CD14-positive monocyte (primary cell): Measurements from ENCODE around the gene MICOS13. TPM values are rescaled to one million over a fixed set of nuclear protein-coding genes. Genes with fewer than 3 reads are reported as not detected.
A peak's percentile ranks its signal among the peaks of the same experiment; 100 is the strongest.

Experiments used
- DNase-seq, 3 donors: peaks; one replicate each; pipeline ENCODE4 v3.0.0-alpha.2; 2011 to 2022
- H2AFZ ChIP-seq: 2 replicates; pipeline ENCODE4 v1.6.0; 2012; ENCODE audit warnings: mild to moderate bottlenecking, low read depth, low read length, inconsistent platforms; ENCODE audit not compliant: insufficient read depth, poor library complexity, severe bottlenecking
- H3K27ac ChIP-seq, 2 donors: 1 replicate in 1 of 2; 2 replicates in 1 of 2; pipeline ENCODE4 v1.5.1; 2012 to 2013; ENCODE audit warnings: low read length in 2 of 2, control low read depth in 1 of 2, inconsistent platforms in 1 of 2, low read depth in 1 of 2, mild to moderate bottlenecking in 1 of 2
- H3K27me3 ChIP-seq, 2 donors: one replicate each; pipeline versions ENCODE4 v1.6.0 to v1.6.1; 2011 to 2013; ENCODE audit warnings: low read length in 2 of 2; ENCODE audit not compliant: control insufficient read depth in 2 of 2, insufficient read depth in 2 of 2
- H3K36me3 ChIP-seq, 2 donors: replicated peaks in 1 of 2; 1 replicate in 1 of 2; 2 replicates in 1 of 2; pipeline versions ENCODE4 v1.5.1 to v1.6.1; 2012 to 2013; ENCODE audit warnings: low read length in 2 of 2, control low read depth in 1 of 2, inconsistent platforms in 1 of 2, mild to moderate bottlenecking in 1 of 2; ENCODE audit not compliant: insufficient read depth in 2 of 2, control insufficient read depth in 1 of 2
- H3K4me1 ChIP-seq, 2 donors: 1 replicate in 1 of 2; 2 replicates in 1 of 2; pipeline versions ENCODE4 v1.5.1 to v1.6.1; 2012 to 2013; ENCODE audit warnings: low read length in 2 of 2, control low read depth in 1 of 2, inconsistent platforms in 1 of 2, mild to moderate bottlenecking in 1 of 2, moderate library complexity in 1 of 2; ENCODE audit not compliant: insufficient read depth in 2 of 2, control insufficient read depth in 1 of 2
- H3K4me2 ChIP-seq: replicated peaks from 2 replicates; pipeline ENCODE3; 2012; ENCODE audit warnings: low read length, moderate library complexity, mild to moderate bottlenecking; ENCODE audit not compliant: poor library complexity, severe bottlenecking; ENCODE audit errors: extremely low read depth
- H3K4me3 ChIP-seq, 3 experiments: fragments of 200-600 bp in 1 of 3; sonication (generic) in 1 of 3; replicated peaks in 1 of 3; 1 replicate in 2 of 3; 2 replicates in 1 of 3; pipeline ENCODE4 v1.5.1; 2011 to 2013; ENCODE audit warnings: low read length in 3 of 3, mild to moderate bottlenecking in 3 of 3, control low read depth in 2 of 3, low read depth in 2 of 3, inconsistent platforms in 1 of 3, moderate library complexity in 1 of 3
- H3K79me2 ChIP-seq: 2 replicates; pipeline ENCODE4 v1.6.0; 2012; ENCODE audit warnings: mild to moderate bottlenecking, control low read depth, inconsistent platforms, low read length, moderate library complexity; ENCODE audit not compliant: insufficient read depth
- H3K9ac ChIP-seq: 2 replicates; pipeline ENCODE4 v1.6.0; 2017; ENCODE audit warnings: low read length, mild to moderate bottlenecking; ENCODE audit not compliant: insufficient read depth, poor library complexity, severe bottlenecking
- H3K9me3 ChIP-seq, 2 donors: replicated peaks in 1 of 2; 1 replicate in 1 of 2; 2 replicates in 1 of 2; pipeline versions ENCODE4 v1.5.1 to v1.6.1; 2012 to 2013; ENCODE audit warnings: low read length in 2 of 2, control low read depth in 1 of 2; ENCODE audit not compliant: control insufficient read depth in 1 of 2, insufficient read depth in 1 of 2
- H4K20me1 ChIP-seq: 2 replicates; pipeline ENCODE4 v1.6.0; 2012; ENCODE audit warnings: mild to moderate bottlenecking, low read length, control low read depth, moderate library complexity; ENCODE audit not compliant: insufficient read depth
- H3K27ac Mint-ChIP-seq, 7 donors: one replicate each; pipeline ENCODE4 v1.8.0; 2020; ENCODE audit warnings: mild to moderate bottlenecking in 7 of 7, mixed read lengths in 7 of 7, moderate library complexity in 6 of 7, inconsistent platforms in 2 of 7
- H3K27me3 Mint-ChIP-seq, 3 donors: one replicate each; pipeline ENCODE4 v1.8.0; 2021 to 2022; ENCODE audit warnings: low read depth in 3 of 3, mild to moderate bottlenecking in 3 of 3, mixed read lengths in 3 of 3, moderate library complexity in 3 of 3, inconsistent platforms in 1 of 3
- H3K36me3 Mint-ChIP-seq, 2 donors: one replicate each; pipeline ENCODE4 v1.8.0; 2020; ENCODE audit warnings: mixed read lengths in 2 of 2, inconsistent platforms in 1 of 2, mild to moderate bottlenecking in 1 of 2
- H3K4me1 Mint-ChIP-seq: one replicate; pipeline ENCODE4 v1.8.0; 2020; ENCODE audit warnings: mild to moderate bottlenecking, mixed read lengths
- H3K4me3 Mint-ChIP-seq, 2 donors: one replicate each; pipeline ENCODE4 v1.8.0; 2020; ENCODE audit warnings: mild to moderate bottlenecking in 2 of 2, mixed read lengths in 2 of 2, moderate library complexity in 1 of 2
- H3K9me3 Mint-ChIP-seq, 7 donors: one replicate each; pipeline ENCODE4 v1.8.0; 2020 to 2022; ENCODE audit warnings: mixed read lengths in 7 of 7, mild to moderate bottlenecking in 6 of 7, moderate library complexity in 6 of 7, inconsistent platforms in 2 of 7
- WGBS: methylation state at CpG from one replicate; pipeline ENCODE4 v1.1.5; 2013; ENCODE audit warnings: missing lambda C conversion rate; ENCODE audit not compliant: insufficient coverage; 5-methylcytosine and 5-hydroxymethylcytosine counted together
- intact Hi-C, 2 donors: fragments of 100-400 bp; cut with micrococcal nuclease; formaldehyde crosslinking; loops; one replicate each; pipeline versions ENCODE4 v1.15.0 to v1.15.1; 2023
- polyA plus RNA-seq, 3 donors: library from polyadenylated mRNA; depleted of rRNA in 1 of 3; unstranded in 2 of 3; stranded (reverse) in 1 of 3; fragments of 300-500 nt in 2 of 3; fragments of >200 nt in 1 of 3; fragmentation: Illumina TruSeq in 2 of 3; gene quantifications; 1 replicate in 2 of 3; 2 replicates in 1 of 3; pipeline ENCODE4 v1.2.3, GENCODE V29; 2012 to 2021
- TF ChIP-seq, protein P1 (sequence below): fragments of 200-600 bp; IDR thresholded peaks from one replicate; pipeline ENCODE4 v1.8.0; 2022; ENCODE audit warnings: antibody characterized with exemption, mild to moderate bottlenecking

The MICOS13 gene
- polyA plus RNA-seq, 3 donors: 22.5 to 82.7 (median 78.6) TPM

DNA sequence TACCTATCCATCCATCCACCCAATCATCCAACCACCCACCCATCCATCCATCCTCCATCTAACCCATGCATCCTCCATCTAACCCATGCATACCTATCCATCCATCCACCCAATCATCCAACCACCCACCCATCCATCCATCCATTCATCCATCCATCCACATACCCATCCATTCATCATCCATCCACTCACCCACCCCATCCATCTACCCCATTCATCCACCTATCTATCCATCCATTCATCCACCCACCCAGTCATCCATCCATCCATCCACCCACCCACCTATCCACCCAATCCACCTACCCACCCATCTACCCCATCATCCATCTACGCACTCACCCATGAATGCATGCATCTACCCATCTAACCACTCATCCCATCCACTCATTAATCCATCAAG lies 6.6 kb downstream of the MICOS13 start:
- Mint-ChIP-seq H3K27ac (no peak overlapping the region), H3K4me1 (peaks cover 2% of the 10 kb centered on the region), H3K9me3 (peaks cover 0 to 5% (median 0%) of the 10 kb centered on the region in 7 donors), H3K27me3 (no peaks in the 10 kb centered on the region), H3K36me3 (peaks cover 18 to 46% of the 10 kb centered on the region in 2 donors), H3K4me3 (no peak overlapping the region)
- peaks cover 13% of the 10 kb centered on the region for H4K20me1 ChIP-seq
- H3K27ac ChIP-seq: no peak overlapping the region
- H3K36me3 ChIP-seq: peaks cover 18 to 30% of the 10 kb centered on the region in 2 donors
- no peak overlapping the region for H3K4me2 ChIP-seq
- no peak overlapping the region for H3K4me3 ChIP-seq
- H3K27me3 ChIP-seq: no peaks in the 10 kb centered on the region
- intact Hi-C loops: no loop called here
- H3K9ac ChIP-seq: no peak overlapping the region
- DNase-seq: no peak
- H3K9me3 ChIP-seq: no peaks in the 10 kb centered on the region
- 100% methylated on average over 1 of the region's 1 CpG for WGBS
- TF ChIP-seq, protein P1, sequence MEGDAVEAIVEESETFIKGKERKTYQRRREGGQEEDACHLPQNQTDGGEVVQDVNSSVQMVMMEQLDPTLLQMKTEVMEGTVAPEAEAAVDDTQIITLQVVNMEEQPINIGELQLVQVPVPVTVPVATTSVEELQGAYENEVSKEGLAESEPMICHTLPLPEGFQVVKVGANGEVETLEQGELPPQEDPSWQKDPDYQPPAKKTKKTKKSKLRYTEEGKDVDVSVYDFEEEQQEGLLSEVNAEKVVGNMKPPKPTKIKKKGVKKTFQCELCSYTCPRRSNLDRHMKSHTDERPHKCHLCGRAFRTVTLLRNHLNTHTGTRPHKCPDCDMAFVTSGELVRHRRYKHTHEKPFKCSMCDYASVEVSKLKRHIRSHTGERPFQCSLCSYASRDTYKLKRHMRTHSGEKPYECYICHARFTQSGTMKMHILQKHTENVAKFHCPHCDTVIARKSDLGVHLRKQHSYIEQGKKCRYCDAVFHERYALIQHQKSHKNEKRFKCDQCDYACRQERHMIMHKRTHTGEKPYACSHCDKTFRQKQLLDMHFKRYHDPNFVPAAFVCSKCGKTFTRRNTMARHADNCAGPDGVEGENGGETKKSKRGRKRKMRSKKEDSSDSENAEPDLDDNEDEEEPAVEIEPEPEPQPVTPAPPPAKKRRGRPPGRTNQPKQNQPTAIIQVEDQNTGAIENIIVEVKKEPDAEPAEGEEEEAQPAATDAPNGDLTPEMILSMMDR: no peak
- H3K79me2 ChIP-seq: no peaks in the 10 kb centered on the region
- no peaks in the 10 kb centered on the region for H3K4me1 ChIP-seq
- no peak overlapping the region for H2AFZ ChIP-seq

DNA sequence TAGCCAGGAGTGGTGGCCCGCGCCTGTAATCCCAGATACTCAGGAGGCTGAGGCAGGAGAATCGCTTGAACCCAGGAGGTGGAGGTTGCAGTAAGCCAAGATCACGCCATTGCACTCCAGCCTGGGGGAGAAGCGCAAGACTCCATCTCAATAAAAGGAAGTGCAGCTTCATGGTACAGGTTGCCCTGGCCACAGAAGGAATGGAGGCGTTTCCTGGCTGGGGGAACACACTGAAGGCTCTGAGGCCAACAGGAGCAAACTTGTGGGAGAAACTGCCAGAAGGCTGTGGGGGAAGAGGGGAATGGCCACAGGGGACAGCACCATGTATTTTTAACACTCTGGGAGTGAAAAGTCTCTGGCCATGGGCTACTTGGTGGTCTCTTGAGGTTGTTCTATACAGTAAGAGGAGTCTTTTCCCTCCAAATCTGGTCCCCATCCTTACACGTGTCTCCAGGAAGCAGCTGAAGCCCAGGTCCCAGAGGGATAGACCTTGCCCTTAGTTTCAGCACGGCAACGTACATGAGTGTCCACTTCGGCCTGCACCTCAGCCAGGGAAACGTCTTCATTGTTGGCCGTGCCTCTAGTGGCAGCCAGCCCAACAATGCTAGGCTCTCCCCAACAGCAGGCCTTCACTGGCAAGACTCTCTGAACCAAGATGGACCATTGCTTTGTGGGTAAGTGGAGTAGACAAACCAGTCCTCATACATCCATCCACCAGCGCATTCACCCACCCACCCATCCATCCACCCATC lies 7.4 kb downstream of the MICOS13 start:
- H3K27ac ChIP-seq: no peak overlapping the region
- H3K4me3 ChIP-seq: no peak overlapping the region
- Mint-ChIP-seq H3K9me3 (peaks cover 0 to 5% (median 0%) of the 10 kb centered on the region in 7 donors), H3K4me3 (no peak overlapping the region), H3K36me3 (peaks cover 23 to 54% of the 10 kb centered on the region in 2 donors), H3K4me1 (peaks cover 2% of the 10 kb centered on the region), H3K27ac (peak overlapping the region in 3 of 7 donors; percentile 36 to 76 (median 43)), H3K27me3 (no peaks in the 10 kb centered on the region)
- no peak overlapping the region for H3K9ac ChIP-seq
- H3K27me3 ChIP-seq: no peaks in the 10 kb centered on the region
- H3K36me3 ChIP-seq: peaks cover 24 to 37% of the 10 kb centered on the region in 2 donors
- no peaks in the 10 kb centered on the region for H3K79me2 ChIP-seq
- no peak for DNase-seq
- intact Hi-C loops: no loop called here
- H3K9me3 ChIP-seq: no peaks in the 10 kb centered on the region
- H4K20me1 ChIP-seq: peaks cover 16% of the 10 kb centered on the region
- no peak overlapping the region for H3K4me2 ChIP-seq
- H3K4me1 ChIP-seq: no peaks in the 10 kb centered on the region
- 96% methylated on average over 10 of the region's 13 CpGs for WGBS
- TF ChIP-seq, protein P1: no peak
- no peak overlapping the region for H2AFZ ChIP-seq
